ENCODE results near the gene CENPU.
"Not testable (repeated sequence)": the region's sequence is repeated elsewhere in the genome, so short reads cannot be mapped to it uniquely, and the experiment has no call there.

CENPU gene

DNA sequence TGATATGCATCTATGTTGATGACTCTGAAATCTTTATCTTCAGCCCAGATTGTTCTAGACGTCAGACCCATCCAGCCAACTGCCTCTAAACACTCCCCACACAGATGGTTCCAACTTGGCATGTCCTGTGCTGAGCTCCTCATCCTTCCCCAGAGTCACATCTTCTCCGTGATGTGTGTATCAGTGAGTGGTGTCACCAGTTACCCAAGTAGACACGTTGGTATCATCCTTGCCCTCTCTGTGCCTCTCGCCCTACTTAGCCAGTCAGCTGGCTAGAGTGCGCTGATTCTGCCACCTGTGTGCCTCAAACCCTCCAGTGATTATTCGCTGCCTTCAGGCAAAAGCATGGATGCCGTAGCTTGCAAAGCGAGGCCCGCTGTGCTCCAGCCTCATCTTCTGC, 65.8 kb downstream of the CENPU start:
- DNase-seq (ENCODE audit: low read depth) = no peak

- DNase-seq (ENCODE audit: low read depth) = no peak
These were observed 67.2 kb downstream of the CENPU start for GRCh38 chr4:184666670-184667069.

DNA sequence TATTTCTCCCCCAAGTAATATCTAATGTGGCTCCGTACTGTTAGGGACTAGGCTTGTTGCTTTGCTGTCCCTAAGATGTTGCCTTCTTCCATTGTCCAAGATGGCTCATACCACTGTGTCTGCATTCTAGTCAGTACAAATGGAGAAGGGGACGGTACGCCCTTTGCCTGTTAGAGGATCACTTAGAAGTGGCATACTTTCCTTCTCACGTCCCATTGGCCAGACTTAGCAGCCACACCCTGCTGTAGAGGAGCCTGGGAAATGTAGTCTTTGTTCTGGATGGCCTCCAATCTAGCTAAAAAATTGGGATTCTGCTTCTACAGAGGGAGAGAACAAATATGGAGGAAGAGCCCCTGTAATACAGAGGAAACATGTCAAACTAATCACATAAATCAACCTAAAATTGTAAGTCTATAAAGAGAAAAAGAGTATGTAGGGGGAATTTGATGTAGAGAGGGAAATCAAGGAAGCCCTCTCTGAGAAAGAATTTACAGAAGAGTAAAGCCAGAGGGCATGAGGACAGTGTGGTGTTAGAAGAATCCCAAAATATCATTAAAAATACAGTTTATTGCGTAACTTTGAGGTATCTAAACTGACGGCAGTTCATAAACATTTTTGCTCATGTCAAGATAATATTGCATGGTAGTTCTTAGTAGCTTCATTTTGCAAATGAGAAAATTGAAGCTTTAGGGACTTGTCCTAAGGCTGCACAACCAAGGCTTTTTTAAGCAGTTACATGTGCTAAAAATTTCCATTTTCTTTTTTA, 69.3 kb downstream of the CENPU start:
- peak; percentile 49 for DNase-seq (ENCODE audit: low read depth)

DNA sequence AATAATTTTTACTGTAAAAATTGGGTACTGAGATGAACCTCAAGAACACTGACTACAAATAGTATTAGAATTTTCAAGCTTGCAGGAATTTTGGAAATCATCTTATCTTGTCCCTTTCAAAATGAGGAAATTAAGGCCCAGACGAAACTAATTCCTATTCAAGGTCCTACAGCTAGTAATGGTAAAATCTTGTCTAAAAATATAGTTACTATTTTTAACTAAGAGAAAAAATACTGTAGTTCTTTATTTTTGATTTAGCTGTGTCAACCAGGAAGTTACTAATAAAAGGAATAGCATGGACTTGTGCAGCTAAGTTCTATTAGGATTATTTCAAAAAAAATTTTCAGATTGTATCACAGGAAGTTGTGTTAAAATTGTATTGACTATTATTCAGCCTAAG, 71.7 kb downstream of the CENPU start:
- DNase-seq (ENCODE audit: low read depth) = no peak

DNA sequence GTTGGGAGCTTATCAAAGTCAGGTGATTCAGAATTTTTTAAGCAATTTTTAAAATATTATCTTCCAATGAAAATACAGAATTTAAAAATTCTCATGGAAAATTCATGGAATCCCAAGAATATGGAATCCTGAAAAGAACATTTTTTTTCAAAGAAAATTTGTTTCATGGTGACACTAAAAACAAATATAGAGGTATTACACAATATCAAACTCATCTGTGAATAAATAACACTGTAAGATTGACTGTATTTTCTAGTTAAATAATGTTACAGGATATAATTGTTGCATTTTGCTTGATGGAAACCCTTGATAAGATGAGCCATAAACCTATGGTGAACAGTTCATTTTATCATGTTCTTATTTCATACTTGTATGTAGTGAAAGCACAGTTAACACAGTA, 72.9 kb downstream of the CENPU start:
- no peak for DNase-seq (ENCODE audit: low read depth)

- not testable (repeated sequence) for DNase-seq (ENCODE audit: low read depth)
These were observed 76.1 kb downstream of the CENPU start for GRCh38 chr4:184657820-184658219.

GRCh38 chr4:184657144-184657543, 76.8 kb downstream of the CENPU start:
- no peak for DNase-seq (ENCODE audit: low read depth)

GRCh38 chr4:184655889-184656869, 77.7 kb downstream of the CENPU start:
- DNase-seq (ENCODE audit: low read depth) = no peak

- DNase-seq (ENCODE audit: low read depth) = peak; percentile 62
These were observed 80.2 kb downstream of the CENPU start for GRCh38 chr4:184653650-184654049.

GRCh38 chr4:184652681-184653080, 81.2 kb downstream of the CENPU start:
- not testable (repeated sequence) for DNase-seq (ENCODE audit: low read depth)

DNA sequence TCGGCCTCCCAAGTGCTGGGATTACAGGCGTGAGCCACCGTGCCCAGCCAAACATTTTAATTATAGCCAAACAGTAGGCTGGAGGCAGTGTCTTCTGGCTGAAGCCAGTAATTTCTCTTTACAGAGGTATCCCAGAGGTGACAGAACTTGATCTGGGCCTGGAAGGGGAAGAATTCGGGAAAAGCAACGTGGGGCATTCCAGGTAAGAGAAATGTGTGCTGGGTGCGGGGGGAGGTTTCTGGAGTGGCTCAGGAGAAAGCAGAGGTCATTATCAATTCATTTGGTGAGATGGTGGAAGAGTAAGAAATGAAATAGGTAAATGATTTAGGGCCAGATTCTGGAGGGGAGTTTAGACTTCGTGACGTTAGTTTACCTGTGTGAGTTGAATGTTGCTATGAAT, 82.0 kb downstream of the CENPU start:
- DNase-seq (ENCODE audit: low read depth) = no peak

DNA sequence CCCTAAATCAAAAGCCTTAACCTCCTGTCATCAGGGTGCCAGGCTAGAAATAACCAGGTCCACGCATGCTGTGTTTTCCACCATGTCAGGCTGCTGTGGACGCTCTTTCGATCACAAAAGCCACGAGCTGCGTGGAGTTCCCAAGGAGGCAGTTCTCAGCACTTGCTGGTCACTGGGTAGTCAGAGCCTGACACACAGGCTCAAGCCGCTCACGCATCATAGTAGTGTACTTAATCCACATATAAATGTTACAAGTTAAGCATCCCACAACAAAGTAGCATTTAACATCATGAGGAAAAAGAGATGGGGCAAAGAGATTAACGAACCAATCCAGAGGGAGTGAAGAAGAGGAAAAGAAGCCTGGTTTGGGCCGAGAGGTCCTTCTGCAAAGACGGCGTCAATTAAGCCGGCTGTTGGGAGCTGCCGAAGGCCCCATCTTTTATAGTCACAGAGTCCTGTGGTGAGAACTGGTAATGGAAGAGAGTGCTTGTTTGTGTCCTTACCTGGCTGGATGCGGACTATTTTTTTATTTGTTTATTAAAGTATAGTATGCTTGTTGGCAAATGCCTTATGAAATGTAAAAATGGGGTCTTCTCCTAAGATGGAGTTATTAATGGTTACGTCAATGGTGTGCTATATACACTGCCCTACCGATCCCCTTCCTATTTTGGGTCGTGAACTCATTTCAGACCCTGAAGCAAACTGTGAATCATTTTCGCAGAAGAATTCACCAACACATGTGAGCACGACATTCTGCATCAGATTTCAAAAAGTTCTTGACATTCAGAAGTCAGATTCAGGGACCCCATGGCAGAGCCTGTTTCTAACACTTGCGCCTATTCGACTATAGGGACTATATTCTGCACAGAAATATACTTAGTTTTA, 83.7 kb downstream of the CENPU start:
- peak; percentile 67 for DNase-seq (ENCODE audit: low read depth)

DNA sequence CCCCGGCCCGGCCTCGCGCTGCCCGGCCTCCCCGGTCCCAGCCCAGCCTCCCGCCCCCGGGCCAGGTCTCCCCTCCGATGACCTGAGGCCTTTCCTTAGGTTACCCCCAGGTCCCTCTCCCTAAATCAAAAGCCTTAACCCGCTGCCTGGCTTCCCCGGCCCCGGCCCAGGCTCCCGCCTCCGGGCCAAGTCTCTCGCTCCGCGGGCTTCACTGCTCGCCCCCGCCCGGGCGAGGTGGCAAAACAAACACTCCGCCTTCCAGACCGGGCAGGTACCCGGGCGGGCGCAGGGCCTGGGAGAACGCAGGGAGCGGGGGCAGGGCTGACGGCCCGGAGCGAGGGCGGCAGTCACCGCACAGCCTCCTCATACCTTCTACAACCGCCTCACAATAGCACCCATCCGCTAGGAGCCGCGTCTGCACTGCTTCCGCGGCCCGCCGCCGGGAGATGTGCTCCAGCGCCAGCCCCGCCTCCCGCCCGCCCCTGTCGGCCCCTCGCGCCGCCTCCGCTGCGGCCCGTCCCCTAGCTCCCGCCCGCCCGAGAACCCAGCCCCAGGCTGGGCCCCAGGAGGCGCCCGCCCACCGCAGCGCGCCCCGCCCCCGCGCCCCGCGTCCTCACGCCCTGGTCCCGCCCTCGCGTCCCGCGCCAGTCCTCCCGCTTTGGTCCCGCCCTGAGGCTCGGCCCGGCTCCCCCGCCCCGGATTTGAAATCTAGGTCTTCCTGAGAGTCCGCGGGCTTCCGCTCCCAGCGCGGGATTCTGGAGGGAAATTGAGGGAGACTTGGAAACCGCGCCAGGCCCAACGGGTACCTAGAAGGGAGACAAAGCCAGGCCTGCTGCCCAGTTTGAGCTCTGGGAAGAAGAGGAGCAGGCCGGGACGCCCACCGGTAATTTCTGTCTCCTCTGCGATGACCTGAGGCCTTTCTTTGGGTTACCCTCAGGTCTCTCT, 84.6 kb downstream of the CENPU start, which contains the start of the genes CASP3 and PRIMPOL:
Gene CASP3, minus strand, starts transcription at position 422 of the 945 bp plus-strand sequence. CDS start 10,994 bp downstream, outside the sequence.
Gene PRIMPOL, plus strand, starts transcription at position 713 of the 945 bp plus-strand sequence. CDS start 7,403 bp downstream, outside the sequence.
- peak; percentile 96 for DNase-seq (ENCODE audit: low read depth)

- peak; percentile 49 for DNase-seq (ENCODE audit: low read depth)
These were observed 85.4 kb downstream of the CENPU start for GRCh38 chr4:184648313-184649025.

DNA sequence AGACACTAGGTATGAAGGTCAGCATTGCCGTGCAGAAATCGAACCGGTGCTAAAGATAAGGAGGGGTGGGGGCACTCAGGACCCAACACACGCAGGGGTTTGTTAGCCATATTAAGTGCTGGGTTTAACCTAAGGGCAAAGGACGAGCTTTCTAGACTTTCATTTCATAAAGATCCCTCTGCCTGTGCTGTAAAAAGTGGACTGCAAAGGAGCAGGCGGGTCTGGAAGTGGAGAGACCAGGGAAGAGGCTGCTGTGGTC, 85.9 kb downstream of the CENPU start:
- DNase-seq (ENCODE audit: low read depth) = peak; percentile 45

GRCh38 chr4:184647266-184648053, 86.4 kb downstream of the CENPU start:
- DNase-seq (ENCODE audit: low read depth) = peak; percentile 65

DNA sequence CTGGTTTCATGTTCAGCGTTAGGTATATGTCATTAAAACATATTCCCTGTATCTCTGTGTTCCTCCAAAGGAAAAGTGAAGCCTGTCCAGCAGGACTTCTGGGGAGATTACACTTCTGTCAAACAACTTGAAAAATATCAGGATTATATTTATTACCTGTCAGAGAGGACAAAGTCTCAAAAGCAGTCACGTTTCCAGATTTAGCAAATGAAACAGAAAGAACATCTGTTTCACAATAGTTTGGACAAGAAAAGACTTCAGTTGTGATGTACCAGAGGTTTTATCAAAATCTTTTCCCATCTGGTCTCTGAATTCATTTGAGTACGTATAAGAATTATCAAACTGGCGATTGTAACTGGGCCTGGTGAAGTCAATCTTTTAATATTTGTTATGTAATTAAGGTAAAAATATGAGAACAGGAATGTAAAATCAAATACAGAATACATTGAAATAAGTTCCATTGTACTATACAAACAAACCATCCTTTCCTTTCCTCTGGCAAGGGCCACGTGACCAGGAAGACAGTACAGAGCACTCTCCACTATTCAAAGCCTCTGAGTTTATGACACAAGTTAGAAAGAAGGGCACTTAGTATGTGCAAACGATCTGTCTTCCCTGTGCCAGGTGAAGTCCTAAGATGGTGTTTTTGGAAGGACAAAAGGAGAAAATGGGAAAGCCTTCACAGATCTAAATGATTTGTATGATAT, 87.8 kb downstream of the CENPU start:
- DNase-seq (ENCODE audit: low read depth) = no peak

DNA sequence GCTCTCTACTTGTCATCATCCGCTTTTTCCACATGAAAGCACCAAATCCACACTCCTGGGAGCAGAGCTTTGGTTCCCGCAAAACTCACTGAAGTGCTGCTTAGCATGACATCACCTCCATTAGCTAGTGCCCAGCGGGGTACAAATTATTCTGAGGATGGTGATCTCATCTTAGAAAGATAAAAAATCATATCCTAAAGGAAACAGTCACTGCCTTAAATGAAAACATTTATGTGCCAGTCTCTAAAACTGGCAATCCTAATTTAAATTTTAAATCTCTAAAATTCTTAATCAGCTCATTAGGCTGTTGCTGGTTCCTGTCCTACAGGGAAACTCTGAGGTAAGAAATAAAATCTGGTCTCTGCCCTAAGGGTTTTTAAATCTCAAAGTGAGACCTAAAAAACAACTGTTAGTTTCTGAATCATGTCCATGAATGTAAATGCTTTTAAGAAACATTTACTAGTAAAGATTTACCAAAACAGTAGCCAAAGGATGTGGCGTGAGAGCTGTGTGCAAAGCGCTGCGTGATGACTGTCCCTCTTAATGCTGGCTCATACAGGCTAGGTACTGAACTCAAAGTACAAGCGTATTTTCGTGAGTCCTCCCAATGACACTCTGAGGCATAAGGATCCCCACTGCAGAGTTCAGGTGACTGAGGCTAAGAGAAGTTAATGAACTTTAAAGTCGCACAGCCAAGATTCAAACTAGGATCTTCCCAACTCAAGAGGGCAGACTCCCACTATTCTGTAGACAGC, 89.2 kb downstream of the CENPU start:
- no peak for DNase-seq (ENCODE audit: low read depth)
